ENCODE data around the gene ARRDC3.
"Not testable (repeated sequence)": the region's sequence is repeated elsewhere in the genome, so short reads cannot be mapped to it uniquely, and the experiment has no call there.

The ARRDC3 gene

DNA sequence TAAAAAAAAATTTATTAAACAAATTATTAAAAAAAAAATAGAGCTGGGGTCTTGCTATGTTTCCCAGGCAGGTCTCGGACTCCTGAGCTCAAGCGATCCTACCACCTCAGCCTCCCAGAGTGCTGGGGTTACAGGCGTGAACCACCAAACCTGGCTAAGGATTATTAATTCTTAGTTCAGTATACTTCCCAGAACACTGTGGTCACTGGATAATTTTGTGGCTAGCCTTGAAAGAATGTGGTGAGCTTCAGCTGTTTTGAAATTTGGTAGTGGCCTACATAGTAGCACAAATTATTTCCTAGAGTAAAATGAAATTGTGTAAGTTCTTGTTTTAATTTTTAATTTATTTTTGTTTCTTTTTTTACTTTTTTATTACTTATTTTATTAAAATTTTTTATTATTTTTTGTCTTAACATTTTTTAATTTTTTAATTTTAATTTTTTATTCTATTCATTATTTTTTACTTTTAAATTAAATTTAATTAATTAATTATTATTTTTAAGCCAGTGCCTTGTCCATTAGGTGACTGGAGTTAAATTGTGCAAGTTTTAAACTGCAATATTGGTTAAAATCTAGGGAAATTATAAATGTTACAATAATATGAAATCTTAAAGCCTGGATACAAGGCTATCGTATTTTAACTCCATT is 23.0 kb downstream of the ARRDC3 start:
- ATAC-seq: no peak

DNA sequence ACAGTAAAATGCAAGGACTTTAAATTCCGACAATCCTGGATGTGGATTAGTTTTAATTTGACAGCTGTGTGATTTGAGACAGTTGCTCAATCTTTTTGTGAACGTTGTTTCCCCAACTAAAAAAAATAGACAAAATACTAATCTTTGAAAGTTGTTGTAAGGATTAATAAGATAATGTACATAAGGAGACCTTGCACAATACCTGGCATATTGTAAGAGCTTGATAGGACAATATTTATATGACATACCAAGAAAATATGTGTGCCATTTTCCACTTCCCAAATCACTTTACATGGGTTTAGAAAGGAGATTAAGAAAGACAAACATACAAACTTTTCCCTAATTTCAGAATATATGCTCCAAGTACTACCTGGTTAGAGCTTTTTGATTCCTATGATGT is 25.3 kb downstream of the ARRDC3 start:
- ATAC-seq: no peak

DNA sequence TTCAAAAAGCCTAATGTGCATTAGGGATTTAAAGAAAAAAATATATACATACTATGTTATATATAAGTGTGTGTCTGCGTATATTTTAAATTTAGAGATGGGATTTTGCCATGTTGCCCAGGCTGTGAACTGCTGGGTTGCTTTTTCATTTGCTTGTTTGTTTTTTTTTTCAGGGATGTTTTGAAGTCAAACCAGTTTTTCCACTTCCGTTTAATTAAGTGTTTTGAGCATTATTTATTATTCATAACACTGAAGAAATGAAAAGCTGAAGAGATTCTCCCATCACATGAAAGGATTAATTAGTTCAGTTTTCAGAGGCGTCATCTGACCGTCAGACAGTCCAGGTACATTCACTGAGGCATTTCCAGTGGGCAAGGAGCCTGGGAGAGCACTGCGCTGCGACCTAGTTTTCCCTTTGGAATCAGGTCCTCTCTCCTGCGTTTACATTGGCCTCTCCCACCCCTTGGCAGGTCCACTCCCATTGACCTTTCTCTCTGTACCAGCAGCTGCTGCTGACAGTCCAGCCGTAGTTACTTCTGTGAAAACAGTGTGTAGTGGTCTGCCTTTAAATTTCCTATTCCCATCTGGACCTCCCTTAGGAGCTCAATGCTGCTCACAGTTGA is 26.0 kb downstream of the ARRDC3 start:
- no peak for ATAC-seq

DNA sequence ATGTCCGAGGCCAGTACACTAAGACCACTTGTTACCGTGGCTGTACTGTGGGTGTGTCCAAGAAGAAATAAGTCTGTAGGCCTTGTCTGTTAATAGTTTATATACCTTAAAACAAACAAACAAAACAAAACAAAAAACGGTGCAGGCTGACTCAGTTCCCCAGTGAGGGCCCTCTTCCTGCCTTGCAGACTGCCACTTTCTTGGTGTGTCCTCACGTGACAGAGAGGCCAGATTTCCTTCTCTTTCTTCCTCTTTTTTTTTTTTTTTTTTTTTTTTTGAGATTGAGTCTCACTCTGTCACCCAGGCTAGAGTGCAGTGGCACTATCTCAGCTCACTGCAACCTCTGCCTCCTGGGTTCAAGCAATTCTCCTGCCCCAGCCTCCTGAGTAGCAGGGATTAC is 28.2 kb downstream of the ARRDC3 start:
- ATAC-seq: not testable (repeated sequence)

DNA sequence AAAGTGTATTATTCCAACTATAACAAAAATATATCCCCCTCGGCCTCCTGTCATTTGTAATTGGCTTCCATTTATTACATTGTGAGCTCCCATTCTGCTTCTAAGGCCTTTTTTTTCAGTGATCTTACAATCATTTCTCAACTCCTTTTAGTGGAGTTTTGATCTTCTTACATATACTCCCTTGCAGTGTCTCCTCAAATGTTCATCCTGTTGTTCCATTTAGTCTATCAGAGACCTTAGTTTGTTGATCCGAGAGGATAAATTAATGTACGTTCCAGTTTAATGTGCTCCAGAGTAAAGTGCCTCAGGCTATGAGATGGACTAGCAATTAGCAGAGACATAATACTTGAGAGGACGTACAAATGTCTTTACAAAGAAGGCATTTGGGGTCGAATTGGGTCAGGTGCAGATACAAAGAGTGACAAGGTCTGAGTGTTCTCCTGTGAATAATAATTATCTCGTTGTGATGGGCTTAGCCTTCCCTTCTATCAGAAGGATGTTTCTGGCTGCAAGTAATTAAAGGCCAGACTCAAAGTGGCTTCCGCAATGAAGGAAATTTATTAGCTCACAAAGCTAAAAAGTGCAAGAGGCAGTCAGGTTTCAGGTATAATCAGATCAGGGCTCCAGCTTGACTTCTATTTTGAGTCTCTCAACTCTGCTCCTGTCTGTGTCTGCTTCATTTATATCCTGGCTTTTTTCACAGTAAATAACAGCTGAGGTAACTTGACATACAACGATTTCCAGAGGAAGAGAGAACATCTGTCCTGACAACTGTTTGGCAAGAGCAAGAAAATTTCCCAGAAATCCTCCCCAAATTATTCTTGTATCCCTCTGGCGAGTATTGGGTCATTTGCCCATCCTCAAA is 30.1 kb downstream of the ARRDC3 start:
- no peak for ATAC-seq

DNA sequence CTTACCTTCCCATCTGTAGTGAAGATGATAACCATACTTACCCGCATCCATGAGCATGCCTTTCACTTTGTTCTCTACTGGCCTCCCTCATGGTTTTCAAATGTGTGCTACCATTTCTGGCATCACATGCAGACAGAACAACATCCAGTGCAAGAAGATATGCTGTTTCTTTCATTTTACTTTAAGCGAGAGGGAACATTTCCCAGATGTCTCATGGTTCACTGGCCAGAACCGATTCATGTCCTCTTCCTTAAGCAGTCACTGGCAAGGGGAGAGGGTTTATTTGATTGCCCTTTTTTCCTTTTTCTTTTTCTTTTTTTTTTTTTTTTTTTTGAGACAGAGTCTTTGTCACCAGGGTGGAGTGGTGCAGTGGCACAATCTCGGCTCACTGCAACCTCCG is 37.7 kb downstream of the ARRDC3 start:
- no peak for ATAC-seq

DNA sequence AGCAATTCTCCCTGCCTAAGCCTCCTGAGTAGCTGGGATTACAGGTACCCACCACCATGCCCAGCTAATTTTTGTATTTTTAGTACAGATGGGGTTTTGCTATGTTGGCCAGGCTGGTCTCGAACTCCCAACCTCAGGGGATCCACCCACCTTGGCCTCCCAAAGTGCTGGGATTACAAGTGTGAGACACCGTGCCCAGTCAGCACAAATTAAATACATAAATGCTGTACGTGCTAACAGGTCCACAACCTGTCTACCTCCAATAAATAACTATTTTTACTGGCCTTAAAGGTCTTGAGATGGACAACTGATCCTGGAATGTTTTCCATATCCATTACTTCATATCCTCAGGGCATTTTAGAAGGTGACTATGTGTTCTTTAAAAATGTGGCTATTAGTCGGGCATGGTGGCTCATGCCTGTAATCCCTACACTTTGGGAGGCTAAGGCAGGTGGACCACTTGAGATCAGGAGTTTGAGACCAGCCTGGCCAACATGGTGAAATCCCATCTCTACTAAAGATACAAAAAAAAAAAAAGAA is 38.4 kb downstream of the ARRDC3 start:
- not testable (repeated sequence) for ATAC-seq

DNA sequence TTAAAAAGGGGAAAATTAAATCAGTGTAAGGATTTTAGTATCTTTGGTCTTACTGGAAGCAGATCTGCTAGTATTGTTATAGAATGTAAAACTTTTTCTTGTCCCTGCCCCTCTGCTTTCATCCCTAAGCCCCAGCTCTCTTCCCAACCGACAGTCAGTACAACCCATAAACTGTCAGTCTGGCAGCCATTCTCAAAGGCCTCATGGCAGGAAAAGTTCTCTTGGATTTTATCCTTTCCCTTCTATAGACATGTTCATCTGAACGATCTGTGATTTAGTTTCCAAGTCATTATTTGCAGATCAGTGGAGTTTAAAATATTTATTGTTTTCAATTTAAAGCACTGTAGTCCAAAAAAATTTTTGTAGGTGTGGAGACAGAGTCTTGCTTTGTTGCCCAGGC is 39.2 kb downstream of the ARRDC3 start:
- no peak for ATAC-seq

DNA sequence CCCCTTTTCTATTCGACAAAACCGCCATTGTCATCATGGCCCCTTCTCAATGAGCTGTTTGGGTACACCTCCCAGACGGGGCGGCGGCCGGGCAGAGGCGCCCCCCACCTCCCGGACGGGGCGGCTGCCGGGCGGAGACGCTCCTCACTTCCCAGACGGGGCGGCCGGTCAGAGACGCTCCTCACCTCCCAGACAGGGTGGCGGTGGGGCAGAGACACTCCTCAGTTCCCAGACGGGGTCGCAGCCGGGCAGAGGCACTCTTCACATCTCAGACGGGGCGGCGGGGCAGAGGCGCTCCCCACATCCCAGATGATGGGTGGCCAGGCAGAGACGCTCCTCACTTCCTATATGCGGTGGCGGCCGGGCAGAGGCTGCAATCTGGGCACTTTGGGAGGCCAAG is 40.2 kb downstream of the ARRDC3 start:
- ATAC-seq: not testable (repeated sequence)

DNA sequence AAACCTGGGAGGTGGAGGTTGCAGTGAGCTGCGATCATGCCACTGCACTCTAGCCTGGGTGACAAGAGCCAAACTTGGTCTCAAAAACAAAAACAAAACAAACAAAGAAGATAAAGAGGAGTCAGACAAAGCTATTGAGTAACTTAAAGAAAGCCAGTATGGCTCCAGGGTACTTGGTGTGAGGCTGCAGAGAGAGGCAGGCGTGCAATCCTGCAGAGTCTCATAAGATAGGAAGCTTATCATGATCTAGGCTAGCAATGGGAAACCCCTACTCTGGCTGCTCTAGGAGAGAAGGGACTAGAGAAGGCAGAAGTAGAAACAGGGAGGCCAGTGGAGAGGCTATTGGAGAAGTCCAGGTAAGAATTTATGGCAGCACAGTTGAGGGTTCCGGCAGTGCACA is 42.0 kb downstream of the ARRDC3 start:
- ATAC-seq: no peak

DNA sequence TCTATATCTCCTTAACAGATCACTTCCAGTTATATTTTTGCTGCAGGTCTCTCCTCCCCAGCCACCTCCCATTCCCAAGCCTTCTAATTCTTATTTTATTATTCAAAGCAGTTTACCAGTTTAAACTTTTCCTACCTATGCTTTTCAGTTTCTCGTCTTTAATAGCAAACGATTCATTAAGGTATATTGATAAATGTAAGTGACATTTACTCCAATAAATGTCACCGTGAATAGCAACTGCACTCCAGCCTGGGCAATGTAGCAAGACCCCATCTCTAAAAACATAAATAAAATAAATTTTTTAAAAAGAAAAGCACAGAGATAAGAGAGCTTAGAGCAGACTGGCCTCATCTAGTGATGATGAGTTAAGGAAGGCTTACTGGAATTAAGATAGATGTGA is 42.6 kb downstream of the ARRDC3 start:
- no peak for ATAC-seq

DNA sequence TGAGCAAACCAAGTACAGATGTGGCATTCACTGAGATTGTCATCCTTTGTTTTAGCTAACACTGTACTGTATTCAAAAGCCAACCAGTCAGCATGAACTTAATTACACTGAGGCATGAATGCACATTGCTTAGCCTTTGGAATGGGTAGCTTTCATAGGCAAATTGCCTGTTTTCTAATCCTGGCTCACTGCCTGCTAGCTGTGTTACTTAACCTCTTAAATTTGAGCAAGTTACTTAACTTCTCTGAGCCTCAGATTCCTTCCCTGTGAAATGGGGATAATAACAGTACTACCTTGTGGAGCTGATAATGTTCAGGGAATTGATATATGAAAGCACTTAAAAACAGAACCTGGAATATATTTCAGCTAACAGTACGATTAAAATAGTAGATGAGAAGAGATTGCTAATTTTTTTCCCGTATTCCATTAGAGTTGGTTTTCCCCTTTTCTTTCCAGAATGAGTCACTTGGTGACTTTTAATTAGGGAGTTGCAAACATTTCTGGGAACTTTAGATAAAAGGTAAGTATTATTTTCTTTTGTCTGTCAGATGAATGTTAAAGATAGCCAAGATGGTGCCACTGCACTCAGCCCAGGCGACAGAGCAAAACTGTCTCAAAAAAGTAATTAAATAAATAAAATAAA is 43.9 kb downstream of the ARRDC3 start:
- no peak for ATAC-seq

DNA sequence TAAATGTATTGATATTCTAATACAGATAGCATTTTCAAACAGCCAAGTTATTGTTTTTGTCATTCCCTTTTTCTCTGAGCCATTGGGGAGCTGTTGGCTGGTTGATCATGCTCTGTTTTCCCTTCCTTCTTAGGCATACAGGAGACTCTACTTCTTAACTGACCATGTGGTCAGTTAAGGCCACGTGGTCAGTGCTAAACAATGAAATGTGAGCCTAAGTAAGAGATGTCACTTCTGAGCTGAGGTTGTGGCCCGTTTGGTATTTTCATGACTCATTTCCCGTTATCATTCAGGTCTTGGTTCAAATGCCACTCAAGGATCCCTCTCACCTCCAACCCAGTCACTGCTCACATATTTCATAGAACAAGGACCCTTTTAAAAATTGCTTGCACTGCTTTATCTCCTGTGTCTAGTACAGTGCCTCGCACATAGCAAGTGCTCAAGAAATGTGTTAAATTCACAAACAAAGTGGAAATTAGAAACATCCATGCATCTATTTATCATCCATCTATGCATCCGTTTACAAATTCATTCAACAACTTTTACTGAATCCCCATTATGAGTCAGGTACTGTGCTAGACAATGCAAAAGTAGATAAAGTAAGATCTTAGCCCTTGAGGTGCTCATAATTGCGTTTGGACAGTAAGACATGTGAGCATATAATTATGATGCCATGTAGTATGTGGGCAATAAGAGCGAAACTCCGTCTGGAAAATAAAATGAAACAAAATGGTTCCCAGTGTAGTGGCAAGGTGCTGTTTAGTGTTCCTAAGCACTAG is 50.7 kb downstream of the ARRDC3 start:
- ATAC-seq: peak; percentile 88 to 90

DNA sequence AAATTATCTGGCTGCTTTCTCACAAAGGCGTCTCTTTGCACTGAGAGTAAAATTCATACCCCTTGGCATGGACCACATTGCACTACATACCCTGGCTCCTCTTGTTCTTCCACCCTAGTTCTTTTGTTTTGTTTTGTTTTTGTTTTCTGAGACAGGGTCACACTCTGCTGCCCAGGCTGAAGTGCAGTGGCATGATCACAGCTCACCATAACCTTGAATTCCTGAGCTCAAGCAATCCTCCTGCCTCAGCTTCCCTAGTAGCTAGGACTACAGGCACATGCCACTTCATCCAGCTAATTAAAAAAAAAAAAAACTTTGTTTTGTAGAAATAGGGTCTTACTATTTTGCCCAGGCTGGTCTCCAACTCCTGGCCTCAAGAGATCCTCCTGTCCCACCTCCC is 51.4 kb downstream of the ARRDC3 start:
- ATAC-seq: no peak

DNA sequence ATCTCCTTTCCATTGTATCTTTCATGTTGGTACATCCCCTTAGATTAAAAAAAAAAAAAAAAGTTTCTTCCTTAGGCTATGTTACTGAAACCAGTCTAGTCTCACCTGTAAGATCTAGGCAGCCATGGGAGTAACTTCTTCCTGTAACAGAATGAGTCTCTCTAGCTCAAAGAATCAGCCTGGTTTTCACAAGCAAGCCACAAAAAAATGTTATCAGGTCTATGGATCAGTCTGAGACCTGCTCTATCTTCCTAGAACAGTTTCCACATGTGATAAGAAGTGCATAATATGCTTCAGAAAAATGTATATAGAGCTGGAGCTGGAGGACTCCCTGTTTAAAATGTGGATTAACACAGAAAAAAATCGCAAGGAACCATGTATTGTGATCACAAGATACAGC is 53.8 kb downstream of the ARRDC3 start:
- peak in 1 of 2 donors; percentile 42 for ATAC-seq

DNA sequence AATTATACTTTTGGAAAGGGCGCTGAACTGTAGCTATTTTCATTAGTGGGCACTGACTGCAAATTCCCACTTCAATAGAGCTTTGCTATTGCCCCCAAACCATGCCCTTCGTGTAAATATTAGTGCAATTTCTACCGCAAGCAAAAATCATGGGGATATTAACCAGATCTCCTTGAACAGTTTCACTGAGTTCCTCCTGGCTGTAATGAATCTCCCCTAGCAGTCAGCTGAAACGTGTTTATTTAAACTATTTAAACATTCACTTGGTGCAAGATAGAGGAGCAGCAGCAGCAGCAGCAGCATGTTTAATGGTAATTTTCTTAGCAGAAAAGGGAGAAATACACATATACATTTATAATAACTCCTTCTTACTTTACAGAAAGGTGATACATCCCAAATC is 54.4 kb downstream of the ARRDC3 start:
- ATAC-seq: no peak

DNA sequence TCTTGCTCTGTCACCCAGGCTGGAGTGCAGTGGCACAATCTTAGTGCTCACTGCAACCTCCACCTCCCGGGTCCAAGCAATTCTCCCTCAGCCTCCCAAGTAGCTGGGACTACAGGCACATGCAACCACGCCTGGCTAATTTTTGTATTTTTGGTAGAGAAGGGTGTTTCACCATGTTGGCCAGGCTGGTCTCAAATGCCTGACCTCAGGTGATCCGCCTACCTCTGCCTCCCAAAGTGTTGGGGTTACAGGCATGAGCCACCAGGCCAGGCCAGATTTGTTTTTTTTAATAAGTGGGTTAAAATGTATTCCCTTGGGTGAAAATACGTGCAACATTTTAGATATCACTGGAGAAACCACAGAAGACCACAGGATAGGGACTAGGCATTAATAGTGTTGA is 60.1 kb downstream of the ARRDC3 start:
- ATAC-seq: not testable (repeated sequence)

DNA sequence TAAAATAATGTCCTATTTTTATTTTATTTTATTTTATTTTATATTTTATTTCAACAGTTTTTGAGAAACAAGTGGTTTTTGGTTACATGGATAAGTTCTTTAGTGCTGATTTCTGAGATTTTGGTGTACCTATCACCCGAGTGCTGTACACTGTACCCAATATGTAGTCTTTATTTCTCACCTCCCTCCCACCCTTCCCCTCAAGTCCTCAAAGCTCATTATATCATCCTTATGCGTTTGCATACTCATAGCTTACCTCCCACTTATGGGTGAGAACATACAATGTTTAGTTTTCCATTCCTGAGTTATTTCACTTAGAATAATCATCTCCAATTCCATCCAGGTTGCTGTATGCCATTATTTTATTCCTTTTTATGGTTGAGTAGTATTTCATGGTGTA is 63.5 kb downstream of the ARRDC3 start:
- ATAC-seq: no peak

DNA sequence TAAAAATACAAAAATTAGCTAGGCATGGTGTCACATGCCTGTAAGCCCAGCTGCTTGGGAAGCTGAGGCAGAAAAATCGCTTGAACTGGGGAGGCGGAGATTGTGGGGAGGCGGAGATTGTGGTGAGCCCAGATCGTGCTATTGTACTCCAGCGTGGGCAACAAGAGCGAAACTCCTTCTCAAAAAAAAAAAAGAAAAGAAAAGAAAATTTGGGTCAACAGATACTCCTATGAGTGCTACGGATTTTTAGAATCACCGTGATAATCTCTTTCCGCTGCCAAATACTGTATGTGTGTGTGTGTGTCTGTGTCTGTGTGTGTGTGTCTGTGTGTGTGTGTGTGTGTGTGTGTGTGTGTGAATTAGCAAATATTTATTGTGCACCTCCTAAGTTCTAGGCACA is 64.4 kb downstream of the ARRDC3 start:
- ATAC-seq: peak in 1 of 2 donors; percentile 7
